CD4-positive, alpha-beta T cell (primary cell): ENCODE data around the gene APEH. TPM values are rescaled to one million over a fixed set of nuclear protein-coding genes. Genes with fewer than 3 reads are reported as not detected.

Experiments used
- ATAC-seq: fragments of 200-7000 bp; cut with Tn5 transposase; one replicate; pipeline ENCODE4 v1.10.0; 2022; ENCODE audit warnings: mild to moderate bottlenecking; ENCODE audit not compliant: poor library complexity
- CTCF ChIA-PET: fragments of 350-600 bp; sonication (Branson Sonifier 250); formaldehyde crosslinking; loops from one replicate; lab custom pipeline; 2021; ENCODE audit warnings: antibody characterized with exemption, inconsistent platforms; lab: Charles Lee
- POLR2A ChIA-PET: fragments of 350-600 bp; sonication (Branson Sonifier 250); formaldehyde crosslinking; loops from one replicate; lab custom pipeline; 2021; ENCODE audit warnings: antibody characterized with exemption, inconsistent platforms; lab: Charles Lee
- DNase-seq, 14 experiments: peaks; one replicate each; pipeline ENCODE4 v3.0.0-alpha.2; 2013 to 2020; ENCODE audit warnings: mixed read lengths in 2 of 14
- H3K27ac ChIP-seq, 2 donors: one replicate each; pipeline versions ENCODE4 v1.5.1 to v1.7.0; 2013; ENCODE audit warnings: low read length in 2 of 2, low read depth in 1 of 2, mild to moderate bottlenecking in 1 of 2
- H3K27me3 ChIP-seq, 2 experiments: 1 replicate in 1 of 2; 2 replicates in 1 of 2; pipeline versions ENCODE4 v1.6.1 to v1.7.0; 2013; ENCODE audit warnings: low read length in 2 of 2, control low read depth in 1 of 2, mild to moderate bottlenecking in 1 of 2, moderate library complexity in 1 of 2; ENCODE audit not compliant: insufficient read depth in 2 of 2, control insufficient read depth in 1 of 2
- H3K36me3 ChIP-seq: one replicate; pipeline ENCODE4 v1.6.1; 2013; ENCODE audit warnings: low read length, control low read depth; ENCODE audit not compliant: insufficient read depth
- H3K4me1 ChIP-seq: one replicate; pipeline ENCODE4 v1.6.1; 2013; ENCODE audit warnings: low read length, control low read depth; ENCODE audit not compliant: insufficient read depth
- H3K4me3 ChIP-seq: one replicate; pipeline ENCODE4 v1.5.1; 2013; ENCODE audit warnings: mild to moderate bottlenecking, low read length, moderate library complexity
- H3K9me3 ChIP-seq, 2 experiments: 1 replicate in 1 of 2; 2 replicates in 1 of 2; pipeline versions ENCODE4 v1.6.1 to v1.7.0; 2013; ENCODE audit warnings: low read length in 2 of 2, mild to moderate bottlenecking in 2 of 2, control low read depth in 1 of 2, moderate library complexity in 1 of 2; ENCODE audit not compliant: control insufficient read depth in 1 of 2, insufficient read depth in 1 of 2
- H3K27ac Mint-ChIP-seq: one replicate; pipeline ENCODE4 v1.8.0; 2020; ENCODE audit warnings: mixed read lengths
- H3K27me3 Mint-ChIP-seq: one replicate; pipeline ENCODE4 v1.8.0; 2021; ENCODE audit warnings: mixed read lengths
- H3K36me3 Mint-ChIP-seq: one replicate; pipeline ENCODE4 v1.8.0; 2021; ENCODE audit warnings: low read depth, mixed read lengths
- H3K4me1 Mint-ChIP-seq: one replicate; pipeline ENCODE4 v1.8.0; 2021; ENCODE audit warnings: low read depth, mixed read lengths
- H3K4me3 Mint-ChIP-seq: one replicate; pipeline ENCODE4 v1.8.0; 2020; ENCODE audit warnings: mild to moderate bottlenecking, mixed read lengths
- H3K9me3 Mint-ChIP-seq: one replicate; pipeline ENCODE4 v1.8.0; 2020; ENCODE audit warnings: mixed read lengths
- CTCF ChIP-seq: fragments of 200-600 bp; IDR thresholded peaks from one replicate; pipeline ENCODE4 v1.8.0; 2022; ENCODE audit warnings: antibody characterized with exemption, mild to moderate bottlenecking
- intact Hi-C, 2 experiments: fragments of 100-400 bp; cut with DNase I in 1 of 2; cut with micrococcal nuclease in 1 of 2; formaldehyde crosslinking; loops; one replicate each; pipeline versions ENCODE4 v1.15.1 to v1.9.0; 2023 to 2025; cut with DNase I, micrococcal nuclease
- total RNA-seq, 174 experiments: library from RNA in 2 of 174; stranded (reverse) in 2 of 174; gene quantifications; one replicate each; pipeline ENCODE4 v1.2.3 and lab custom pipeline; 2021 to 2026

The APEH gene
- total RNA-seq, 2 experiments from 2014 or later = 44.3 to 45.5 TPM

GRCh38 chr3:49722896-49723295 is 48.7 kb downstream of the APEH start:
- intact Hi-C loops = no loop called here
- ChIA-PET POLR2A (interaction anchor here (0.6 kb wide), 1 partner anchor 30 kb away, joined by 3 read pairs; no protein-coding TSS in a partner anchor), CTCF (no interaction called here)
- peak overlapping the region; percentile 93 for H3K27ac Mint-ChIP-seq
- Histone ChIP-seq H3K36me3 (peaks cover 37% of the 10 kb centered on the region), H3K4me1 (peaks cover 43% of the 10 kb centered on the region), H3K4me3 (peak overlapping the region; percentile 99), H3K27ac (peak overlapping the region; percentile 96 to 97), H3K27me3 (no peaks in the 10 kb centered on the region), H3K9me3 (no peaks in the 10 kb centered on the region)
- peak overlapping the region; percentile 98 for H3K4me3 Mint-ChIP-seq
- no peak for ATAC-seq
- DNase-seq = no peak
- TF ChIP-seq CTCF = no peak
- peaks cover 37% of the 10 kb centered on the region for H3K36me3 Mint-ChIP-seq
- H3K27me3 Mint-ChIP-seq = no peaks in the 10 kb centered on the region
- H3K9me3 Mint-ChIP-seq = no peaks in the 10 kb centered on the region
- peaks cover 48% of the 10 kb centered on the region for H3K4me1 Mint-ChIP-seq

- Mint-ChIP-seq H3K9me3 (no peaks in the 10 kb centered on the region), H3K27ac (peak overlapping the region; percentile 93), H3K4me3 (peak overlapping the region; percentile 98), H3K4me1 (peaks cover 48% of the 10 kb centered on the region), H3K36me3 (peaks cover 41% of the 10 kb centered on the region), H3K27me3 (no peaks in the 10 kb centered on the region)
- ChIA-PET CTCF (no interaction called here), POLR2A (interaction anchor here (0.6 to 1.3 kb wide), 3 partner anchors 31 to 80 kb away, joined by 3 to 4 read pairs (median 3); partner anchors contain the start of gene INKA1)
- Histone ChIP-seq H3K27ac (peak overlapping the region; percentile 96 to 97), H3K4me1 (peaks cover 43% of the 10 kb centered on the region), H3K9me3 (no peaks in the 10 kb centered on the region), H3K27me3 (no peaks in the 10 kb centered on the region), H3K36me3 (peaks cover 40% of the 10 kb centered on the region), H3K4me3 (peak overlapping the region; percentile 99)
- no peak for TF ChIP-seq CTCF
- DNase-seq (peak; percentile 30 to 82 (median 54)), ATAC-seq (peak; percentile 22)
- intact Hi-C loops = no loop called here
Measured at GRCh38 chr3:49723296-49723627, 49.1 kb downstream of the APEH start.

- peaks cover 40% of the 10 kb centered on the region for H3K36me3 ChIP-seq
- CTCF ChIA-PET = no interaction called here
Measured at GRCh38 chr3:49723628-49724551, 49.7 kb downstream of the APEH start, which contains the start of gene GMPPB. Gene GMPPB, minus strand, starts transcription at chr3:49723951. Its CDS starts 225 bp downstream, at chr3:49723726.

More at GRCh38 chr3:49723628-49724551, 49.7 kb downstream of the APEH start, which contains the start of gene GMPPB:
- Mint-ChIP-seq H3K4me1 (peaks cover 44% of the 10 kb centered on the region), H3K9me3 (no peaks in the 10 kb centered on the region), H3K27ac (peak within 1 kb of the TSS; percentile 93), H3K4me3 (peak within 1 kb of the TSS; percentile 98), H3K36me3 (peaks cover 45% of the 10 kb centered on the region), H3K27me3 (no peaks in the 10 kb centered on the region)
- POLR2A ChIA-PET = interaction anchor here (0.6 to 1.3 kb wide), 3 partner anchors 31 to 79 kb away, joined by 3 to 4 read pairs (median 3); partner anchors contain the start of gene INKA1
- peak; percentile 70 for ATAC-seq
- no peaks in the 10 kb centered on the region for H3K9me3 ChIP-seq
- peak; percentile 81 to 96 (median 88) for DNase-seq
- H3K4me3 ChIP-seq = peak within 1 kb of the TSS; percentile 99
- H3K4me1 ChIP-seq = peaks cover 37% of the 10 kb centered on the region
- no peak for TF ChIP-seq CTCF
- H3K27ac ChIP-seq = peak within 1 kb of the TSS; percentile 96 to 97
- intact Hi-C loops = loop anchor here in 1 of 2 experiments (1.0 kb wide), 1 partner anchor 50 kb away; the partner anchor contains the start of gene APEH
- no peaks in the 10 kb centered on the region for H3K27me3 ChIP-seq
